Activated CD8-positive, alpha-beta T cell treated with anti-CD3 and anti-CD28 coated beads for 36 hours (primary cell): ENCODE data around the gene KRT80. TPM values are rescaled to one million over a fixed set of nuclear protein-coding genes. Genes with fewer than 3 reads are reported as not detected.

Experiments
- ATAC-seq: fragments of 200-7000 bp; cut with Tn5 transposase; one replicate; pipeline ENCODE4 v1.10.0; 2021; ENCODE audit warnings: mild to moderate bottlenecking, moderate library complexity
- CTCF ChIA-PET: fragments of 350-600 bp; sonication (Branson Sonifier 250); formaldehyde crosslinking; loops from one replicate; lab custom pipeline; 2021; ENCODE audit warnings: antibody characterized with exemption; lab: Charles Lee
- POLR2A ChIA-PET: fragments of 350-600 bp; sonication (Branson Sonifier 250); formaldehyde crosslinking; loops from one replicate; lab custom pipeline; 2021; ENCODE audit warnings: antibody characterized with exemption; lab: Charles Lee
- DNase-seq: peaks from one replicate; pipeline ENCODE4 v3.0.0-alpha.2; 2020
- H3K27ac Mint-ChIP-seq: one replicate; pipeline ENCODE4 v1.8.0; 2021; ENCODE audit warnings: mild to moderate bottlenecking, mixed read lengths
- H3K27me3 Mint-ChIP-seq: one replicate; pipeline ENCODE4 v1.8.0; 2021; ENCODE audit warnings: mixed read lengths
- H3K36me3 Mint-ChIP-seq: one replicate; pipeline ENCODE4 v1.8.0; 2021; ENCODE audit warnings: low read depth, mixed read lengths
- H3K4me1 Mint-ChIP-seq: one replicate; pipeline ENCODE4 v1.8.0; 2021; ENCODE audit warnings: low read depth, mixed read lengths
- H3K4me3 Mint-ChIP-seq: one replicate; pipeline ENCODE4 v1.8.0; 2021; ENCODE audit warnings: mild to moderate bottlenecking, moderate library complexity, mixed read lengths
- H3K9me3 Mint-ChIP-seq: one replicate; pipeline ENCODE4 v1.8.0; 2021; ENCODE audit warnings: mixed read lengths
- intact Hi-C: fragments of 100-400 bp; cut with micrococcal nuclease; formaldehyde crosslinking; loops from one replicate; pipeline ENCODE4 v1.10.0; 2022
- total RNA-seq, 2 experiments: library from RNA; stranded (reverse); gene quantifications; one replicate each; pipeline ENCODE4 v1.2.3, GENCODE V29; 2021
- TF ChIP-seq, protein P1 (sequence below): fragments of 200-600 bp; IDR thresholded peaks from one replicate; pipeline ENCODE4 v1.8.0; 2022; ENCODE audit warnings: antibody characterized with exemption, mild to moderate bottlenecking

Gene KRT80
- total RNA-seq, 2 experiments from 2014 or later = not detected

DNA sequence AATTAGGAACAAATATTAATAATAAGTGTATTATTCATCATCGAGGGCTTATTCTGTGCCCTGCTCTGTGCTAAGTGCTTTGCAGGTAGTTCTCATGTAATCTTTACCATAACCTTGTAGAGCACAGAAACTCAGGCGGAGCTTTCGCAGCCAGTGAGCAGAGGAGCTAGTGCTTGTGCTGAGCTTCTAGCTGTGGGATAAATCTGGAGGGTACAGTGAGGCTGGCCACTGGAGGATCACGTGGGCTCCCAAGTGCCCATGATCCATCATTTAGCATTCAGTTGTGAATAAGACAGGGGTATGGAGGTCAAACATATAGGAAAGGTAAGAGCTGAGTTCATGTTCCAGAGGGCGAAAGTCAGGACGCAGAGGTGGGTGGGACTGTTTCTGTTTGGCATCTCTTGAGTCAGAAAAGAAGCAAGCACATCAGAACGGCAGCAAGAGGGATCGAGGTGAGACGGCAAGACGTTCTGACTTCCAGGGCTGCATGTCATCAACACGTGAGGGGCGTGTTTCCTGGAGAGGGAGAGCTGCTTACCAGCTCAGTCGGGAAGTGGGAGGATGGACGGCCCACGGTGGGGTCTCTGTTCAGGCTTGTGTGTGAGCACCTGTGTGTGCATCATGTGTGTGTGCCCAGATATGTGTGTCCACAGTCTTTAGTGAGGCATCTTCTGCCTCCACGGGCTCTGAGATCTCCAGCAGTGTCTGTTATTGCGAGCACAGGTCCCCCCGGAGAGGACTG is 16.8 kb upstream of the KRT80 start:
- no peak overlapping the region for H3K27ac Mint-ChIP-seq
- no peaks in the 10 kb centered on the region for H3K4me1 Mint-ChIP-seq
- H3K9me3 Mint-ChIP-seq = no peaks in the 10 kb centered on the region
- CTCF ChIA-PET = interaction anchor here (0.8 to 2.0 kb wide), 3 partner anchors 13 to 71 kb away, joined by 3 to 11 read pairs (median 5); no protein-coding TSS in a partner anchor
- no peak for DNase-seq
- TF ChIP-seq, protein P1, sequence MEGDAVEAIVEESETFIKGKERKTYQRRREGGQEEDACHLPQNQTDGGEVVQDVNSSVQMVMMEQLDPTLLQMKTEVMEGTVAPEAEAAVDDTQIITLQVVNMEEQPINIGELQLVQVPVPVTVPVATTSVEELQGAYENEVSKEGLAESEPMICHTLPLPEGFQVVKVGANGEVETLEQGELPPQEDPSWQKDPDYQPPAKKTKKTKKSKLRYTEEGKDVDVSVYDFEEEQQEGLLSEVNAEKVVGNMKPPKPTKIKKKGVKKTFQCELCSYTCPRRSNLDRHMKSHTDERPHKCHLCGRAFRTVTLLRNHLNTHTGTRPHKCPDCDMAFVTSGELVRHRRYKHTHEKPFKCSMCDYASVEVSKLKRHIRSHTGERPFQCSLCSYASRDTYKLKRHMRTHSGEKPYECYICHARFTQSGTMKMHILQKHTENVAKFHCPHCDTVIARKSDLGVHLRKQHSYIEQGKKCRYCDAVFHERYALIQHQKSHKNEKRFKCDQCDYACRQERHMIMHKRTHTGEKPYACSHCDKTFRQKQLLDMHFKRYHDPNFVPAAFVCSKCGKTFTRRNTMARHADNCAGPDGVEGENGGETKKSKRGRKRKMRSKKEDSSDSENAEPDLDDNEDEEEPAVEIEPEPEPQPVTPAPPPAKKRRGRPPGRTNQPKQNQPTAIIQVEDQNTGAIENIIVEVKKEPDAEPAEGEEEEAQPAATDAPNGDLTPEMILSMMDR = no peak
- ATAC-seq = no peak
- H3K27me3 Mint-ChIP-seq = no peaks in the 10 kb centered on the region
- H3K4me3 Mint-ChIP-seq = no peak overlapping the region
- no peaks in the 10 kb centered on the region for H3K36me3 Mint-ChIP-seq
- intact Hi-C loops = no loop called here
- POLR2A ChIA-PET = no interaction called here

DNA sequence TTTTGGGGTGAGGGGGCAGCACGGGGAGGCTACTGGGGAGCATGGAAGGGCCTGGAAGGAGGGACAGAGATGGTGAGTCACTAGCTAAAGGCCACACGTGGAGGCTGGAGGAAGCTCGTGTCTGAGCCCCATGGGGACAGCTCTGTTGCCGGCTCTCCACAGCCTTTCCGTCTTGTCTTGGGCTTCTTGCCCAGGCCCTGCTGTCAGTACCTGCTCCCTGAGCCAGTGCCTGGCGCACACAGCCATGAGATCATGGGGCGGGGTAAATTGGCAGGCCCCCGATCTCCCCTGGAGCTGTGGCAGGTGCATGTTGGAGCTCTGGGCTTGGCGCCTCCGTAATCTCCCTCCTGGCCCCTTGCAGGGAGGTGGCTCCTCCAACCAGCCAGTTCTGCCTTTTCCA is 16.1 kb upstream of the KRT80 start:
- POLR2A ChIA-PET = interaction anchor here (0.8 kb wide), 1 partner anchor 22 kb away, joined by 3 read pairs; no protein-coding TSS in a partner anchor
- Mint-ChIP-seq H3K27me3 (peaks cover 4% of the 10 kb centered on the region), H3K4me3 (no peak overlapping the region), H3K36me3 (no peaks in the 10 kb centered on the region), H3K27ac (no peak overlapping the region), H3K4me1 (peaks cover 3% of the 10 kb centered on the region), H3K9me3 (no peaks in the 10 kb centered on the region)
- DNase-seq (no peak), ATAC-seq (no peak)
- TF ChIP-seq, protein P1 = no peak
- intact Hi-C loops = no loop called here
- CTCF ChIA-PET = interaction anchor here (1.3 to 2.0 kb wide), 2 partner anchors 14 to 71 kb away, joined by 5 to 11 read pairs; no protein-coding TSS in a partner anchor

DNA sequence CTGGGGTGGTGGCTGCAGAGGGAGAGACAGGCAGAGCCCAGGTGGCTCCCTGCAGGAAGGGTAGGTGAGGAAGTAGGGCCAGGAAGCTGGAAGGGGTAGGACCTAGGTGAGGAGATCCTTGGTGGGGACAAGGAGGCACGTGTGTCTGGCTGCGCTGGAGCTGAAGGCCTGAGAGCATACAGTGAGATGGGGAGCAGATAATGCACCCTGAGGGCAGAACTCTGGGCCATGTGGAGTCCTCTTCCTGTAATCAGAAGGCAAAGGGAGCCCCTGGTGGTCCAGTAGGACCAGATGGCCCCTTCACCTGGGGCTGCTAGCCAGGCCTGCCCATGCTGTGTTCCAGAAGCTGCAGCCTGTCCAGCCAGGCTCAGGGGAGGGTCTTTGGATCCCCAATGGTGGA is 15.3 kb upstream of the KRT80 start:
- no peaks in the 10 kb centered on the region for H3K9me3 Mint-ChIP-seq
- ChIA-PET POLR2A (no interaction called here), CTCF (interaction anchor here (2.0 kb wide), 1 partner anchor 72 kb away, joined by 11 read pairs; no protein-coding TSS in a partner anchor)
- H3K27me3 Mint-ChIP-seq = peaks cover 7% of the 10 kb centered on the region
- intact Hi-C loops = no loop called here
- ATAC-seq (no peak), DNase-seq (no peak)
- TF ChIP-seq, protein P1 = no peak
- no peak overlapping the region for H3K27ac Mint-ChIP-seq
- H3K36me3 Mint-ChIP-seq = no peaks in the 10 kb centered on the region
- H3K4me1 Mint-ChIP-seq = peaks cover 6% of the 10 kb centered on the region
- H3K4me3 Mint-ChIP-seq = no peak overlapping the region

DNA sequence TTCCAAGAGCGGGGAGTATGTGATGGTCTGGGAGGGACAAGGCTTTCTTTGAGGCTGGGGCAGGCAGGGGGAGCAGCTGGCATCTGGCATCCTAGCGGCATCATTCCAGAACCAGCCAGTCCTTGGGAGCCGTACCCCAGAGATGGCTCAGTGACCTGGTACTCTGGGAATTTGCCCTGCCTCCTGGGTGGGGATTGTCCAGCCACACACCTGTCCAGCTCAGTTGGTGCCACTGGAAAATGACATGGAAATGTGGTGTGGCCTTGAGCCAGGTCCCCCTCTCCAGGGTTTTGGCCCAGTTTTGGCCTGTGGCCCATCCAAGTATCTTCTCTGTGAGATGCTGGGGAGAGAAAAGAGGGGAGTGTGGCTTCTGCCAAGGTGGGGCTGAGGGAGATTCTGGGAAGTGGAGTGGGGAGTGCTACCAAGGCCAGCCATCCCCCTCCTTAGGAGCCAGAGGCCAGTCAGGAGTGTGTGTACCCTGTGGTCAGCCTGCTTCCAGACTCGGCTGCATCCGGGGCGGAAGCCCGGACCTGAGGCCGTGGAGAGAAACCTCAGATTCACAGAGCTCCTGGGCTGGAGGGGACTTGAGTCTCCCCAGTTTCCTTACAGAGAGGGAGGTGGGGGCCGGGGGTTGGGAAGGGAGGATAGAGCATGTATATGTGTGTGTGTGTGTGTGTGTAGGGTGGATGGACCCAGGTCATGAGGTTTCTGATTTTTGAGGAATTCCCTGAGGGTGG is 14.7 kb upstream of the KRT80 start:
- POLR2A ChIA-PET = no interaction called here
- no peak for ATAC-seq
- H3K4me3 Mint-ChIP-seq = no peak overlapping the region
- DNase-seq = no peak
- no peaks in the 10 kb centered on the region for H3K9me3 Mint-ChIP-seq
- intact Hi-C loops = no loop called here
- no peaks in the 10 kb centered on the region for H3K36me3 Mint-ChIP-seq
- H3K4me1 Mint-ChIP-seq = peaks cover 6% of the 10 kb centered on the region
- no peak overlapping the region for H3K27ac Mint-ChIP-seq
- H3K27me3 Mint-ChIP-seq = peaks cover 7% of the 10 kb centered on the region
- TF ChIP-seq, protein P1 = no peak
- CTCF ChIA-PET = interaction anchor here (1.2 to 2.0 kb wide), 2 partner anchors 73 kb away, joined by 3 to 11 read pairs; no protein-coding TSS in a partner anchor
